ENCODE measurements around the gene G0S2.
A peak's percentile ranks its signal among the peaks of the same experiment; 100 is the strongest.

G0S2 gene

DNA sequence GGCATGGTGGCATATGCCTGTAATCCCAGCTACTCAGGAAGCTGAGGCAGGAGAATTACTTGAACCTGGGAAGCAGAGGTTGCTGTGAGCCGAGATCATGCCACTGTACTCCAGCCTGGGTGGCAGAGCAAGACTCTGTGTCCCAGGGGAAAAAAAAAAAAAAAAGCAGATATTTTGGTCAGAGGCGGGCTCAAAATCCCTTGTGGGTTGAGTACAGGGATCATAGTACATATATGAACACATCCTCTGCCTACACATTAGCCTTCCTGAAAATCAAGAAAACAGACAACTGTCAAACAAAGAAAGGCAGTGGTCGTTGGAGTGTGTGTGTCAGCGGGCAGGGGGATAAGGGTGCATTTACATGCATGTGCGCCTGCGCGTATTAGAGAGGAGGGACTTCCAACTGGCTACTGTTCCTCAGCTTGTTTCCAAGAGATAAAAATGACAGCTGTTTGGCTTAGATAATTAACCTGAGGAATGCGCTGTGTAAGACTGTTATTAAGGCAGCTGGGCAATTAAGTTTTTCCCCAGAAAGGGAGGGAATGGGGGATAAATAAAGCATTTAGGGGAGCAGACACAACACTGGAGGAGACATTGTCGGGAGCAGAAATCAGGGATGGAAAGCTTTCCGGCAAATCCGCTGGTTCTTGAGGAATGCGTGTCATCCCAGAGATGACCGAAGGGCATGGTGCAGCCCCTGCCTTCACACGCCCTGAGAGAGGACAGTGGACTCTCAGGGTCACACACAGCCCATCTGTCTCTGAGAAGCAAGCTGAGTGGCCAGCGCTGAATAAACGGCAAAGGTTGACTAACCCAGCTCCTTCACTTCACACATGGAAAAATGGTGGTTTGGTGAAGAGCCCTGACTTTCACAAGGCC is 29.4 kb upstream of the G0S2 start:
- DNase-seq = no peak
- intact Hi-C loops (cut with DNase I) = no loop called here

GRCh38 chr1:209646558-209646957 is 28.7 kb upstream of the G0S2 start:
- intact Hi-C loops (cut with DNase I) = no loop called here
- no peak for DNase-seq

DNA sequence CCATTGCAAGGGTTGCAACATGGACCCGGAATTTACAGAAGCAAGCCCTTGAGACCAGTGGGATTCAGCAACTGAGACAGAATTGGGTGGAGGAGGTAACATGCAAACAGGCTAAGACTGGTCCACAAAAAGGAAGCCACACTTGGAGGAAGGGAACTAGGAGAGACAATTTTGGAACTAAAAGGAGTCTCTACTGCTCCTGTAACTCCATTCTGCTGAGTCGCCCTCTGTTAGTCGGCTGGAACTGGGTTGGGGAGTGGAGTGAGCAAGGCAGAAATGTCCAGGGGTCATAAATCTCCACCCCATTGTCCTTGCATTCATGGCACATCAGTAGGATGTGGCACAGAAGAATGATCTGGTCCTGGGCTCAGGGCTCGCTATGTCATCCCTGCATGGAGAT is 28.1 kb upstream of the G0S2 start:
- intact Hi-C loops (cut with DNase I) = no loop called here

GRCh38 chr1:209648346-209648745 is 26.9 kb upstream of the G0S2 start:
- no peak for DNase-seq
- intact Hi-C loops (cut with DNase I) = no loop called here

More for the DNA sequence above, 28.1 kb upstream of the G0S2 start:
- DNase-seq = no peak

DNA sequence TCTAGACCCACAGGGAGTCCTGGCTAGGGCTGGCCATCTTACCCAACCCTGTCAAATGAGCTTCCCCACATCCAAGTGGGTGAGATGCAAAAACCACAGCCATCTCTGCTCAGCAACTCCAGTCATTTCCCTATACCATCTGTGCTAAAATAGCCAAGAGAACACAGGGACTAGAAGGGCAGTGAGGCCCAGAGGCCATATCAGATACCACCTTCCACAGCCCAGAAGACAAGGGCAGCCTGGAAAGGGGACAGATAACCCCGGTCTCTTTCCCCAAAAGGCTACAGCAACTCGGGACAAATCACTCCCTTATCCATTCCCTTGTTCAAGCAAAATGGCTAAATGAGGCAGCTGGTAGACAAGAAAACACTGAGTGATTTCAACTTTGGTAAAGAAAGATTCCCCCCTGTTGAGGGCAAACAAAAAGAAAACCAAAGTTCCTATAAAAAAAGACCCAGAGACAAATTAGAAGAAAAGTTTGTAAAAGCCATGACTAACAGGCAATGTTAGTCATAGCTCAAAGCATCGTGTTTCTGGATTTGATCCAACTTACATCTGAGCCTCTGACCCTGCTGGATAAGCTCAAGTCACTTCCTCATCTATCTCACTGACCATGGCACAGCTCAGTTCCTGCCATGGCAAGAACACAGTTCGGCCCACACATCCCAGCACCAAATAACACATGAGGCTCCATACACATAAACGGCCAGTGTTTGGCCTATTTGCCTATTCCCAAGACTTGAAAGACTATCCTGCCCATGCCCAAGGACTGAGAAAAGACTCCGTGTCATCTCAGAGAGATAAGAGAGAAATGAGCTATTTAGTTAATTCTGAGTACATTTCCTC is 26.1 kb upstream of the G0S2 start:
- intact Hi-C loops (cut with DNase I) = no loop called here
- DNase-seq = no peak

GRCh38 chr1:209650454-209650853 is 24.8 kb upstream of the G0S2 start:
- DNase-seq = no peak
- intact Hi-C loops (cut with DNase I) = no loop called here

DNA sequence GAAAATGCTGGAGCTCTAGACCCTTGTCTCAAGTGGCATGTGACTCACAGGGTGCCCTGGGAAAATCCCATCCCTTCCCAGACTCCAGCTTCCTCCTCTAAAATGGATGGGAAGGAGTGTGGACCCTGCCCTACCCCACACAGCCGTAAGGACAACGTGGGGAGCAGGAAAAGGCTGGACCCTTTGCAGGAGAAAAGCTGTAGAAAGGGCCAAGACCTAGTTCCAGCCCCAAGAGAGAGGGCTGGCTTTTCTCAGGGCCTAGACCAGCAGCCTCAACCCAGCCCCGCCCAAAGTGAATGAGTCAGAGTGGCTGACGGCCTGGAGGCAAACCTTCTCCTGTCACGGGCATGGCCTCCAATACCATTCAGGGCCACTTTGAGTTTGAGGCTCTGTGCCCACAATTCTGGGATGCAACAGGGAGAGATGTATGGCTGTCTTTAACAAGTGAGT is 24.0 kb upstream of the G0S2 start:
- intact Hi-C loops (cut with DNase I) = no loop called here
- peak in 2 of 42 donors; percentile 30 to 36 for DNase-seq

GRCh38 chr1:209652121-209652735 is 23.0 kb upstream of the G0S2 start, which contains the start of gene LAMB3:
TSS of gene LAMB3 (minus strand) at chr1:209652425. CDS start at chr1:209650944, 1,481 bp downstream.
- intact Hi-C loops (cut with DNase I) = no loop called here
- DNase-seq = no peak

GRCh38 chr1:209652873-209653401 is 22.3 kb upstream of the G0S2 start:
- DNase-seq = peak; percentile 63 to 96 (median 90)
- intact Hi-C loops (cut with DNase I) = no loop called here

GRCh38 chr1:209653915-209654351 is 21.3 kb upstream of the G0S2 start:
- intact Hi-C loops (cut with DNase I) = no loop called here
- no peak for DNase-seq

GRCh38 chr1:209655411-209656231 is 19.6 kb upstream of the G0S2 start:
- intact Hi-C loops (cut with DNase I) = no loop called here
- DNase-seq = no peak

- intact Hi-C loops (cut with DNase I) = no loop called here
- DNase-seq = no peak
These were observed 17.9 kb upstream of the G0S2 start for GRCh38 chr1:209657140-209657879.

GRCh38 chr1:209657918-209658317 is 17.3 kb upstream of the G0S2 start:
- no peak for DNase-seq
- intact Hi-C loops (cut with DNase I) = no loop called here

DNA sequence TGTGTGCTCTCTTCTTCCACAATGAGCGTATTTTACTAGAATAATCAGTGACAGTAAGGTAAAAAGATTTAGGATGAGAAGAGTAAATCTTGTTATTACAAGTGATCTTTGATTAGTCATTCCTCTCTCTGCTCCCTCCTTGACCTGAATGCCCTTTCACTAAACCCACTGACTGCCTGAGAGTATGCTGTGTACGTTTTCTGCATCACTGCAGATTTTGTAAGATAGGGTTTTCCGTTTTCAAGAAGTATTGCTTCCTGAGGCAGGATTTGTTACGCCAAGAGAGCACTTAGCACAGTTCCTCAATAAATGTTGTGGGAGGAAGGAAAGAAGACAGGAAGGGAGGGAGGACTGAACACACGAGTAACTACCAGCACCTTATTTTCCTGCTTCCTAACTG is 15.3 kb upstream of the G0S2 start:
- intact Hi-C loops (cut with DNase I) = no loop called here
- DNase-seq = no peak

DNA sequence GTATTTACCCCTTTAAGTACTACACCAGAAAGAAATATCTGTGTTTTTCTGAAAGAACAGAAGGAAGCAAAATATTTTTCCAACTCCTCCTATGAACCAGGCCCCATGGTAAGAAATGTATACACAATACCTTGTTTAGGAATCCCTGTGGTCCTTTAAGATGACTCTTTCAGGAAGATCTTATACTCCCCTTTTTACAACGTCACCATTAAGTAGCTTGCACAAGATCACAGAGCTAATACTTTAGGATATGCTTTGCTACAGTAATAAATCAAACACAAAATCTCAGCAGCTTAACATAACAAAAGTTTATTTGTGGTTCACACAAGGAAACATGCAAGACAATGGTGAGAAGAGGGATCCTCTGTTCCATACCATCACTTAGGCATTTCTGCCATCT is 14.1 kb upstream of the G0S2 start:
- DNase-seq = no peak
- intact Hi-C loops (cut with DNase I) = no loop called here

DNA sequence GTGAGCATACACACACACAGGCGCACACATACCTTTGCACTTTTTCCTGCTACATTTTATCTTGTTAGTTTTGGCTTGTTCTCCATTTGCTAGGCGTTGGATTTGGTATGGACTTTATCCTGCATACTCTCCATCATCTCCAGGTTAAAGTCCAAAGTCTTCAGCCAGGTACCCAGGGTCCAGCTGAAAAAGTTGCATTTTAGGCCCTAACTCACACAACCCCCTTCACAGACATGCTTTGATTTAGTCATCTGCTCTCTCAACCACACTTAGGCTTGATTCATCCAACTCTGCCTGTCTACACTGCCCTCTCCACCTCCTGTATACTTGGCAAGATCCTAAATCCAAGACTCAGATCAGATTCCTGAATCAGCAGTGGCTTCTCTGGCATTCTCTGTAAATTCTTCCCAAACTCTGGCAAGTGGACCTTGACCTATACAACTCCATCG is 12.3 kb upstream of the G0S2 start:
- intact Hi-C loops (cut with DNase I) = no loop called here
- DNase-seq = no peak

- intact Hi-C loops (cut with DNase I) = no loop called here
- DNase-seq = no peak
These were observed 8.1 kb upstream of the G0S2 start for GRCh38 chr1:209667103-209667502.

DNA sequence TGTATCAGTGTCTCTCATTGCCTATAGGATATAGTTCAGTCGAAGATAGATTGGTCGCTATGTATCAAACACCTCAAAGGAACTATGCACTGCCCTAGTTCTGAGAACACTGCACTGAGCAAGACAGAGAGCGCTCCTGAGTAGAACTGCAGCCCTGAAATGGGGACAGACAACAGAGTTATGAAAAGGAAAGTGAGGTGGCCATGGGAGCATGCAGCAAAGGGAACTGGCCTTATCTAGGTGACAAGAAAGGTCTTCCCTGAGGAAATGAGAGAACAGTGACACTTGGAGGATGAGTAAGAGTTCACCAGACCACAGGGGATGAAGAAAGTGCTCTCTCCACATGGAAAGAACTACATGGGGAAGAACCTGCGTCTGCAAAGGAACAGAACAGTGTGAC is 7.5 kb upstream of the G0S2 start:
- DNase-seq = no peak
- intact Hi-C loops (cut with DNase I) = no loop called here
